Astrocyte (in vitro differentiated cells and primary cell): ENCODE measurements around the gene WDR19. TPM values are rescaled to one million over a fixed set of nuclear protein-coding genes. Genes with fewer than 3 reads are reported as not detected.
A peak's percentile ranks its signal among the peaks of the same experiment; 100 is the strongest.

ENCODE experiments used
- DNase-seq: peaks from one replicate; pipeline ENCODE4 v3.0.0-alpha.2; 2010; ENCODE audit warnings: low read depth
- FAIRE-seq: peaks from 2 replicates; lab custom pipeline; 2011; peaks lifted over from hg19 to GRCh38; lab: Jason Lieb, UNC
- H2AFZ ChIP-seq: 2 replicates; pipeline ENCODE4 v1.6.0; 2012; ENCODE audit warnings: low read depth, low read length, inconsistent platforms
- H3K27ac ChIP-seq: 2 replicates; pipeline ENCODE4 v1.5.1; 2011; ENCODE audit warnings: low read depth, low read length, inconsistent platforms
- H3K27me3 ChIP-seq: 2 replicates; pipeline ENCODE4 v1.6.0; 2011; ENCODE audit warnings: low read length, inconsistent platforms; ENCODE audit not compliant: insufficient read depth
- H3K36me3 ChIP-seq: 2 replicates; pipeline ENCODE4 v1.5.1; 2011; ENCODE audit warnings: low read length, inconsistent platforms; ENCODE audit not compliant: insufficient read depth
- H3K4me1 ChIP-seq: 2 replicates; pipeline ENCODE4 v1.5.1; 2011; ENCODE audit warnings: low read length, inconsistent platforms; ENCODE audit not compliant: insufficient read depth
- H3K4me2 ChIP-seq: 2 replicates; pipeline ENCODE4 v1.6.0; 2012; ENCODE audit warnings: low read length, inconsistent platforms
- H3K4me3 ChIP-seq: 2 replicates; pipeline ENCODE4 v1.5.1; 2011; ENCODE audit warnings: low read depth, mild to moderate bottlenecking, low read length, inconsistent platforms; ENCODE audit not compliant: insufficient read depth
- H3K79me2 ChIP-seq: 2 replicates; pipeline ENCODE4 v1.6.0; 2012; ENCODE audit warnings: mild to moderate bottlenecking, low read length, inconsistent platforms; ENCODE audit not compliant: insufficient read depth
- H3K9ac ChIP-seq: 2 replicates; pipeline ENCODE4 v1.6.0; 2012; ENCODE audit warnings: mild to moderate bottlenecking, low read length, inconsistent platforms
- H3K9me3 ChIP-seq: 2 replicates; pipeline ENCODE4 v1.5.1; 2012; ENCODE audit warnings: low read depth, mild to moderate bottlenecking, low read length, inconsistent platforms; ENCODE audit not compliant: insufficient read depth
- H4K20me1 ChIP-seq: 2 replicates; pipeline ENCODE4 v1.6.0; 2012; ENCODE audit warnings: low read length, inconsistent platforms; ENCODE audit not compliant: insufficient read depth
- H3K27ac Mint-ChIP-seq: one replicate; pipeline ENCODE4 v1.8.0; 2021; ENCODE audit warnings: mild to moderate bottlenecking, mixed read lengths; ENCODE audit not compliant: unreplicated experiment
- H3K27me3 Mint-ChIP-seq: one replicate; pipeline ENCODE4 v1.8.0; 2021; ENCODE audit warnings: low read depth, mixed read lengths; ENCODE audit not compliant: unreplicated experiment
- H3K36me3 Mint-ChIP-seq: one replicate; pipeline ENCODE4 v1.8.0; 2021; ENCODE audit warnings: low read depth, mixed read lengths; ENCODE audit not compliant: unreplicated experiment
- H3K4me1 Mint-ChIP-seq: one replicate; pipeline ENCODE4 v1.8.0; 2021; ENCODE audit warnings: low read depth, mixed read lengths; ENCODE audit not compliant: unreplicated experiment
- H3K4me3 Mint-ChIP-seq: one replicate; pipeline ENCODE4 v1.8.0; 2021; ENCODE audit warnings: mild to moderate bottlenecking, moderate library complexity, mixed read lengths; ENCODE audit not compliant: unreplicated experiment
- H3K9me3 Mint-ChIP-seq: one replicate; pipeline ENCODE4 v1.8.0; 2021; ENCODE audit warnings: mild to moderate bottlenecking, mixed read lengths; ENCODE audit not compliant: unreplicated experiment
- CTCF ChIP-seq: IDR thresholded peaks from 2 replicates; pipeline ENCODE4 v1.5.1; 2011; ENCODE audit warnings: low read depth, mild to moderate bottlenecking, inconsistent platforms, low read length, moderate library complexity; ENCODE audit not compliant: insufficient read depth
- EZH2 ChIP-seq: IDR thresholded peaks from 2 replicates; pipeline ENCODE4 v1.6.1; 2012; ENCODE audit warnings: mild to moderate bottlenecking, low read length, inconsistent platforms; ENCODE audit not compliant: insufficient read depth
- total RNA-seq: library from RNA; stranded (reverse); gene quantifications from 2 replicates; pipeline ENCODE4 v1.2.1, GENCODE V29; 2021

WDR19 gene
- total RNA-seq, 1 donor from 2014 or later: 18.0 TPM

- H3K4me1 Mint-ChIP-seq: peaks cover 10% of the 10 kb centered on the region
- H4K20me1 ChIP-seq: peaks cover 8% of the 10 kb centered on the region
- no peak overlapping the region for H3K27ac Mint-ChIP-seq
Observed at GRCh38 chr4:39330353-39330752, 148.0 kb downstream of the WDR19 start.

GRCh38 chr4:39331191-39331590 is 148.9 kb downstream of the WDR19 start:
- TF ChIP-seq CTCF (no peak), EZH2 (no peak)
- peaks cover 10% of the 10 kb centered on the region for H3K4me1 Mint-ChIP-seq
- H3K36me3 Mint-ChIP-seq: peaks cover 6% of the 10 kb centered on the region
- Histone ChIP-seq H3K4me1 (no peaks in the 10 kb centered on the region), H3K9me3 (no peaks in the 10 kb centered on the region), H3K36me3 (peaks cover 3% of the 10 kb centered on the region), H3K27me3 (no peaks in the 10 kb centered on the region), H3K4me2 (no peak overlapping the region), H2AFZ (no peak overlapping the region), H3K79me2 (peaks cover 67% of the 10 kb centered on the region), H4K20me1 (peaks cover 12% of the 10 kb centered on the region), H3K27ac (no peak overlapping the region), H3K4me3 (no peak overlapping the region), H3K9ac (no peak overlapping the region)
- peaks cover 1% of the 10 kb centered on the region for H3K9me3 Mint-ChIP-seq
- H3K27me3 Mint-ChIP-seq: no peaks in the 10 kb centered on the region
- H3K27ac Mint-ChIP-seq: no peak overlapping the region
- no peak overlapping the region for H3K4me3 Mint-ChIP-seq
- FAIRE-seq (no peak), DNase-seq (peak; percentile 39)

More at GRCh38 chr4:39330353-39330752, 148.0 kb downstream of the WDR19 start:
- Histone ChIP-seq H3K36me3 (peaks cover 6% of the 10 kb centered on the region), H3K9ac (no peak overlapping the region), H3K27ac (no peak overlapping the region), H3K79me2 (peaks cover 63% of the 10 kb centered on the region), H3K4me3 (no peak overlapping the region), H3K4me1 (no peaks in the 10 kb centered on the region), H3K4me2 (no peak overlapping the region), H3K27me3 (no peaks in the 10 kb centered on the region), H2AFZ (no peak overlapping the region), H3K9me3 (no peaks in the 10 kb centered on the region)
- TF ChIP-seq CTCF (no peak), EZH2 (no peak)
- Mint-ChIP-seq H3K9me3 (peaks cover 1% of the 10 kb centered on the region), H3K36me3 (peaks cover 6% of the 10 kb centered on the region), H3K27me3 (no peaks in the 10 kb centered on the region), H3K4me3 (no peak overlapping the region)
- FAIRE-seq (no peak), DNase-seq (no peak)

Other genes with a start within 250 kb of the WDR19 start
- 0.59 and 1.1 TPM in 2 replicates for gene TMEM156, start 150.1 kb upstream of the WDR19 start, total RNA-seq
- 67.5 and 70.8 TPM in 2 replicates for gene KLHL5, start 120.3 kb upstream of the WDR19 start, total RNA-seq
- 32.7 and 40.2 TPM in 2 replicates for gene RFC1, start 183.8 kb downstream of the WDR19 start, total RNA-seq
- gene KLB, start 224.4 kb downstream of the WDR19 start, total RNA-seq: not detected in 2 replicates